HepG2 (cell line): ENCODE results near the gene ISOC2. TPM values are rescaled to one million over a fixed set of nuclear protein-coding genes. Genes with fewer than 3 reads are reported as not detected.

Source experiments
- CBX2 ChIP-seq, 2 experiments: fragments of 200-600 bp in 1 of 2; sonication (generic); formaldehyde crosslinking in 1 of 2; IDR thresholded peaks; 2 replicates each; pipeline versions ENCODE4 v1.7.0 to v1.8.1; 2018 to 2022; ENCODE audit warnings: low read depth in 2 of 2, low read length in 1 of 2, mild to moderate bottlenecking in 1 of 2, missing genetic modification reagents in 1 of 2
- CERS6 ChIP-seq: sonication (generic); formaldehyde crosslinking; IDR thresholded peaks from 2 replicates; pipeline ENCODE4 v1.5.0; 2020; ENCODE audit warnings: missing genetic modification reagents
- GABPA ChIP-seq, 2 experiments: IDR thresholded peaks; 2 replicates each; pipeline ENCODE4 v1.6.1; 2011 to 2016; ENCODE audit warnings: low read depth in 2 of 2, low read length in 1 of 2, missing biosample characterization in 1 of 2, missing genetic modification characterization in 1 of 2
- KDM4B ChIP-seq: sonication (generic); formaldehyde crosslinking; IDR thresholded peaks from 2 replicates; pipeline ENCODE4 v1.4.0; 2020; ENCODE audit warnings: missing genetic modification reagents
- KLF9 ChIP-seq: IDR thresholded peaks from 2 replicates; pipeline ENCODE4 v1.6.1; 2016; ENCODE audit warnings: low read depth
- MTA3 ChIP-seq: sonication (generic); formaldehyde crosslinking; IDR thresholded peaks from 2 replicates; pipeline ENCODE4 v1.4.0; 2020; ENCODE audit warnings: missing genetic modification reagents
- NFE2L1 ChIP-seq: sonication (generic); formaldehyde crosslinking; IDR thresholded peaks from 2 replicates; pipeline ENCODE4 v1.4.0; 2020; ENCODE audit warnings: missing genetic modification reagents, mild to moderate bottlenecking, borderline replicate concordance
- PBX2 ChIP-seq: IDR thresholded peaks from 2 replicates; pipeline ENCODE4 v1.6.1; 2016; ENCODE audit warnings: control low read depth
- SMAD3 ChIP-seq: sonication (generic); formaldehyde crosslinking; IDR thresholded peaks from 2 replicates; pipeline ENCODE4 v1.4.0; 2020; ENCODE audit warnings: missing genetic modification reagents
- SOX5 ChIP-seq: IDR thresholded peaks from 2 replicates; pipeline ENCODE4 v1.6.1; 2016; ENCODE audit warnings: borderline replicate concordance
- SP140L ChIP-seq: sonication (generic); formaldehyde crosslinking; IDR thresholded peaks from 2 replicates; pipeline ENCODE4 v1.4.0; 2020; ENCODE audit warnings: missing genetic modification reagents, borderline replicate concordance
- TARDBP ChIP-seq: sonication (generic); formaldehyde crosslinking; IDR thresholded peaks from 2 replicates; pipeline ENCODE4 v1.8.0; 2022; ENCODE audit warnings: mild to moderate bottlenecking, missing genetic modification reagents
- ZBTB44 ChIP-seq: sonication (generic); formaldehyde crosslinking; IDR thresholded peaks from 2 replicates; pipeline ENCODE4 v1.4.0; 2020; ENCODE audit warnings: missing genetic modification reagents
- ZNF446 ChIP-seq: sonication (generic); formaldehyde crosslinking; IDR thresholded peaks from 2 replicates; pipeline ENCODE4 v1.5.0; 2020; ENCODE audit warnings: mild to moderate bottlenecking, missing genetic modification reagents
- ZNF543 ChIP-seq: sonication (generic); formaldehyde crosslinking; IDR thresholded peaks from 2 replicates; pipeline ENCODE4 v1.4.0; 2020; ENCODE audit warnings: mild to moderate bottlenecking, missing genetic modification reagents
- ZNF577 ChIP-seq: sonication (generic); formaldehyde crosslinking; IDR thresholded peaks from 2 replicates; pipeline ENCODE4 v1.4.0; 2020; ENCODE audit warnings: mild to moderate bottlenecking, low read depth, missing genetic modification reagents, borderline replicate concordance
- polyA plus RNA-seq, 8 experiments: library from polyadenylated mRNA; depleted of rRNA in 3 of 8; stranded (reverse) in 7 of 8; unstranded in 1 of 8; fragments of >200 nt; fragmentation: Illumina TruSeq in 4 of 8; extraction: Trizol in 4 of 8; gene quantifications; 2 replicates each; pipeline versions ENCODE4 v1.2.1 to v1.2.3, GENCODE V29; 2011 to 2016; ENCODE audit warnings: low read depth in 4 of 8, missing spikeins in 1 of 8, mixed read lengths in 1 of 8; ENCODE audit not compliant: insufficient read depth in 1 of 8
- total RNA-seq, 5 experiments: library from RNA; depleted of rRNA; stranded (reverse); fragments of >200 nt; fragmentation: Illumina TruSeq; extraction: Trizol; gene quantifications; 2 replicates each; pipeline ENCODE4 v1.2.3, GENCODE V29; 2016; ENCODE audit warnings: low read depth in 1 of 5
- TF ChIP-seq, protein P1 (sequence below): sonication (generic); formaldehyde crosslinking; IDR thresholded peaks from 2 replicates; pipeline ENCODE4 v1.4.0; 2020; ENCODE audit warnings: mild to moderate bottlenecking, missing genetic modification reagents, borderline replicate concordance

ISOC2 gene
- total and polyA plus RNA-seq, 2 of the 13 experiments (the other 11 are each of a cell fraction or from before 2014, with no cell fraction given) = 76.8 to 105 TPM

DNA sequence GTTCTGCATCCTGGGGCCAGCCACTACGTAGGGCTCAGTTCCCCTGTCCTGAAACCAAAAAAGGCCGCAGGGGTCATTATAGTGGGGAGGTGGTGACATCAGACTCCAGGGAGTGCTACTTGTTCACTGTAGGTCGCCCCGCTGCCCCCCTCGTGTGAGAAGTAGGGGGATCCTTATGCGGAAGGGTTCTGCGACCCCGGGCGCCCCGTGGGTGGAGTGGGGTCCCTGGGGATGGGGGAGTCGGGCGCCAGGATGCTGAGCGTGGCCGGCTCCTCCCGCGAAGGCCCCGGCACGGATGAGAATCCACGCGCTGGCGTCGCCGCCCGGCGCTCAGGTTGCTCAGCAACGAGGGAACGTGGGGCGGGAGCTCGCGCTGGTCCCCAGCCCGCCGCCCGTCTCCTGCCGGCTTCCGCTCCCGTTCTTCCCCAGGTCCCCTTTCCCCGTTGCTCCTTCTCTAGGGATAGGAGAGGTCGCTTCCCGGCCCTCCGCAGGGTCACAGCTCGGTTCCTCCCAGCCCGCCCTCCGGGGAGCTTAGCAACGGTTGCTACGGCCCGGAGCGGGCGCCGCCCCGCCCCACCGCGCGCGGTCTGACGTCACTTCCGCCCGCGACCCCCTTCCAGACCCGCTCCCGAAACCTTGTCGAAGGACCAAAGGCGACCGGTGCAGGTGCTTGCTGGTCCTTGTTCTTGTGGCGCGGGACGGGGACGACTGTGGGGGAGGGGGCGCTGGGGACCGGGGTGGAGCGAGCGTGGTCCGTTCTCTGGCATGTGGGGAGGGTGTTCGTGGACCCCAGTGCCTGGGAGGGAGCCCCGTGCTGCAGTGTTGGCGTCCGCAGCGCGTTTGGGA, 23.4 kb upstream of the ISOC2 start, which contains the start of gene NAT14 (continued):
- TF ChIP-seq, protein P1, sequence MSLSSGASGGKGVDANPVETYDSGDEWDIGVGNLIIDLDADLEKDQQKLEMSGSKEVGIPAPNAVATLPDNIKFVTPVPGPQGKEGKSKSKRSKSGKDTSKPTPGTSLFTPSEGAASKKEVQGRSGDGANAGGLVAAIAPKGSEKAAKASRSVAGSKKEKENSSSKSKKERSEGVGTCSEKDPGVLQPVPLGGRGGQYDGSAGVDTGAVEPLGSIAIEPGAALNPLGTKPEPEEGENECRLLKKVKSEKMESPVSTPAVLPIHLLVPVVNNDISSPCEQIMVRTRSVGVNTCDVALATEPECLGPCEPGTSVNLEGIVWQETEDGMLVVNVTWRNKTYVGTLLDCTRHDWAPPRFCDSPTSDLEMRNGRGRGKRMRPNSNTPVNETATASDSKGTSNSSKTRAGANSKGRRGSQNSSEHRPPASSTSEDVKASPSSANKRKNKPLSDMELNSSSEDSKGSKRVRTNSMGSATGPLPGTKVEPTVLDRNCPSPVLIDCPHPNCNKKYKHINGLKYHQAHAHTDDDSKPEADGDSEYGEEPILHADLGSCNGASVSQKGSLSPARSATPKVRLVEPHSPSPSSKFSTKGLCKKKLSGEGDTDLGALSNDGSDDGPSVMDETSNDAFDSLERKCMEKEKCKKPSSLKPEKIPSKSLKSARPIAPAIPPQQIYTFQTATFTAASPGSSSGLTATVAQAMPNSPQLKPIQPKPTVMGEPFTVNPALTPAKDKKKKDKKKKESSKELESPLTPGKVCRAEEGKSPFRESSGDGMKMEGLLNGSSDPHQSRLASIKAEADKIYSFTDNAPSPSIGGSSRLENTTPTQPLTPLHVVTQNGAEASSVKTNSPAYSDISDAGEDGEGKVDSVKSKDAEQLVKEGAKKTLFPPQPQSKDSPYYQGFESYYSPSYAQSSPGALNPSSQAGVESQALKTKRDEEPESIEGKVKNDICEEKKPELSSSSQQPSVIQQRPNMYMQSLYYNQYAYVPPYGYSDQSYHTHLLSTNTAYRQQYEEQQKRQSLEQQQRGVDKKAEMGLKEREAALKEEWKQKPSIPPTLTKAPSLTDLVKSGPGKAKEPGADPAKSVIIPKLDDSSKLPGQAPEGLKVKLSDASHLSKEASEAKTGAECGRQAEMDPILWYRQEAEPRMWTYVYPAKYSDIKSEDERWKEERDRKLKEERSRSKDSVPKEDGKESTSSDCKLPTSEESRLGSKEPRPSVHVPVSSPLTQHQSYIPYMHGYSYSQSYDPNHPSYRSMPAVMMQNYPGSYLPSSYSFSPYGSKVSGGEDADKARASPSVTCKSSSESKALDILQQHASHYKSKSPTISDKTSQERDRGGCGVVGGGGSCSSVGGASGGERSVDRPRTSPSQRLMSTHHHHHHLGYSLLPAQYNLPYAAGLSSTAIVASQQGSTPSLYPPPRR (CRISPR knock-in tag) = no peak
- no peak for TF ChIP-seq CERS6 (CRISPR knock-in tag)
- peak; percentile 71 for TF ChIP-seq GABPA (IDR thresholded peaks at IDR 0.05; ENCODE audit: low read depth, low read length)
- TF ChIP-seq GABPA (CRISPR knock-in tag; IDR thresholded peaks at IDR 0.05; ENCODE audit: low read depth) = peak; percentile 85
- TF ChIP-seq MTA3 (CRISPR knock-in tag) = no peak
- no peak for TF ChIP-seq ZNF543 (CRISPR knock-in tag)
- no peak for TF ChIP-seq TARDBP (CRISPR knock-in tag)
- no peak for TF ChIP-seq SOX5 (CRISPR knock-in tag)
- no peak for TF ChIP-seq SP140L (CRISPR knock-in tag)
- TF ChIP-seq ZNF577 (CRISPR knock-in tag) = no peak
- no peak for TF ChIP-seq KDM4B (CRISPR knock-in tag)
- no peak for TF ChIP-seq PBX2 (CRISPR knock-in tag)
- no peak for TF ChIP-seq ZNF446 (CRISPR knock-in tag)
- TF ChIP-seq SMAD3 (CRISPR knock-in tag) = no peak
- TF ChIP-seq ZBTB44 (CRISPR knock-in tag) = no peak
- no peak for TF ChIP-seq NFE2L1 (CRISPR knock-in tag)
- no peak for TF ChIP-seq KLF9 (CRISPR knock-in tag)
- TF ChIP-seq CBX2 (IDR thresholded peaks at IDR 0.05; ENCODE audit: low read depth, low read length) = no peak
- no peak for TF ChIP-seq CBX2 (CRISPR knock-in tag; IDR thresholded peaks at IDR 0.05; ENCODE audit: low read depth)
